CD4-positive, CD25-positive, alpha-beta regulatory T cell (primary cell): ENCODE data around the gene ELF2. TPM values are rescaled to one million over a fixed set of nuclear protein-coding genes. Genes with fewer than 3 reads are reported as not detected.
"Not testable (repeated sequence)": the region's sequence is repeated elsewhere in the genome, so short reads cannot be mapped to it uniquely, and the experiment has no call there.

Source experiments
- ATAC-seq, 2 donors: fragments of 150-1000 bp; cut with Tn5 transposase; one replicate each; pipeline ENCODE4 v1.10.0; 2021; ENCODE audit warnings: low read depth in 2 of 2, moderate number of reproducible peaks in 2 of 2, moderate library complexity in 1 of 2
- DNase-seq, 3 donors: peaks; one replicate each; pipeline versions ENCODE4 v3.0.0 to v3.0.0-alpha.2; 2012 to 2022; ENCODE audit warnings: mixed read lengths in 1 of 3
- H3K27ac ChIP-seq: one replicate; pipeline ENCODE4 v1.7.0; 2013; ENCODE audit warnings: mild to moderate bottlenecking, low read length; ENCODE audit not compliant: insufficient read depth, poor library complexity, severe bottlenecking
- H3K27me3 ChIP-seq: one replicate; pipeline ENCODE4 v1.7.0; 2013; ENCODE audit warnings: low read length; ENCODE audit not compliant: control insufficient read depth, insufficient read depth
- H3K36me3 ChIP-seq: one replicate; pipeline ENCODE4 v1.7.0; 2013; ENCODE audit warnings: mild to moderate bottlenecking, low read length, moderate library complexity; ENCODE audit not compliant: control insufficient read depth, insufficient read depth
- H3K4me1 ChIP-seq: 2 replicates; pipeline ENCODE4 v1.7.0; 2013; ENCODE audit warnings: mild to moderate bottlenecking, low read length; ENCODE audit not compliant: insufficient read depth, control insufficient read depth, poor library complexity, severe bottlenecking
- H3K4me3 ChIP-seq: one replicate; pipeline ENCODE4 v1.7.0; 2013; ENCODE audit warnings: low read depth, mild to moderate bottlenecking, low read length, moderate library complexity
- H3K9me3 ChIP-seq, 2 experiments: 1 replicate in 1 of 2; 2 replicates in 1 of 2; pipeline ENCODE4 v1.7.0; 2013; ENCODE audit warnings: low read length in 2 of 2, mild to moderate bottlenecking in 1 of 2, moderate library complexity in 1 of 2; ENCODE audit not compliant: control insufficient read depth in 2 of 2
- H3K27ac Mint-ChIP-seq, 3 donors: one replicate each; pipeline ENCODE4 v1.8.0; 2020 to 2022; ENCODE audit warnings: mild to moderate bottlenecking in 3 of 3, mixed read lengths in 3 of 3, moderate library complexity in 2 of 3
- H3K27me3 Mint-ChIP-seq: one replicate; pipeline ENCODE4 v1.8.0; 2022; ENCODE audit warnings: mild to moderate bottlenecking, mixed read lengths
- H3K36me3 Mint-ChIP-seq: one replicate; pipeline ENCODE4 v1.8.0; 2020; ENCODE audit warnings: mixed read lengths
- H3K4me1 Mint-ChIP-seq, 4 donors: one replicate each; pipeline ENCODE4 v1.8.0; 2020 to 2022; ENCODE audit warnings: mixed read lengths in 4 of 4, mild to moderate bottlenecking in 1 of 4
- H3K4me3 Mint-ChIP-seq, 4 donors: one replicate each; pipeline ENCODE4 v1.8.0; 2020 to 2022; ENCODE audit warnings: mild to moderate bottlenecking in 4 of 4, mixed read lengths in 4 of 4, moderate library complexity in 3 of 4
- H3K9me3 Mint-ChIP-seq, 7 donors: one replicate each; pipeline ENCODE4 v1.8.0; 2020 to 2022; ENCODE audit warnings: mixed read lengths in 7 of 7, mild to moderate bottlenecking in 3 of 7, moderate library complexity in 2 of 7
- polyA plus RNA-seq, 4 donors: library from polyadenylated mRNA; unstranded; fragments of 300-500 nt; fragmentation: Illumina TruSeq; gene quantifications; one replicate each; pipeline ENCODE4 v1.2.3, GENCODE V29; 2021
- total RNA-seq: library from RNA; stranded (reverse); gene quantifications from one replicate; pipeline ENCODE4 v1.2.3, GENCODE V29; 2022

The ELF2 gene
- 75.0 TPM for total RNA-seq
- polyA plus RNA-seq, result 10 to 100 TPM; 27.7 to 35.3 (median 32.2) TPM

DNA sequence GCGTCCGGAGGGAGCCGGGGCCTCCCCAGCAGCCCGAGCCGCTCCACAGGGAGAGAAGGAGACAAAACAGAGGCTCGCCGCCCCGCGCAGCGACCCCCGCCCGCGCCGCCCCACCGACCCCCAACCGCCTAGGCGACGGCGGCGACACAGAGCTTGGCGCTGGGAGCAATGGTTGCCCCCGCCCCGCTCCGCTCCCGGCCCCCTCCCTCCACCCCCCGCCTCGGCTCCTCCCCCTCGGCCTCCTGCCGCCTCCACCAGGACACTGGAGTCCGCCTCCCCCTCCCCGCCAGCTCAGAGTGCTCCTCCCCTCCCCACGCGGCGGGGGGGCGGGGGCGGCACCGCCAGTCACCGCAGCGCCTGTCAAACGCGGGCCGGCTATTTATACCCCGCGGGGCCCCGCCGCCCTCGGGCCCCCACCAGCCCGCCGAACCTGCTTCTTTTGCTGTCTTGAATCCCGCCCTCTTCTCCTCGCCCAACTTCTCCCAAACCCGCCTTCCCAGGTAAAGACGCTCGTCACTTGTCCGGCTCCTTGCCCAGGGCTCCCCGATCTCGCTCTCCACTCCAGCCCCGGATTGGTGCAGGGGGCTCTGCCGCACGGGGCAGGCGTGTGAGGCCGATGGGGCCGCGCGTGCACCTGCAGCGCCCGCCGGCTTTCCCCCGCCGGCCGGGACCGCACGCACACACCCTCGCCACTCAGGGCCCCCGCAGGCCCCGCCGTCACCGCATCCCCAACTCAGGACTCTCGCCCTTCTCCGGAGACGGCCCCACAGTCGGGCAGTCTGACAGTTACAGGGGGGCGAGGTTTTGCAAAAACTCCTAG lies at the start of gene ELF2:
Gene ELF2 (minus strand): TSS at position 170 of the 820 bp plus-strand sequence. CDS start 39,517 bp downstream, outside the sequence.
- H3K36me3 Mint-ChIP-seq, result no peaks in the 10 kb centered on the region
- H3K4me1 Mint-ChIP-seq, result peaks cover 0 to 19% (median 17%) of the 10 kb centered on the region in 4 donors

DNA sequence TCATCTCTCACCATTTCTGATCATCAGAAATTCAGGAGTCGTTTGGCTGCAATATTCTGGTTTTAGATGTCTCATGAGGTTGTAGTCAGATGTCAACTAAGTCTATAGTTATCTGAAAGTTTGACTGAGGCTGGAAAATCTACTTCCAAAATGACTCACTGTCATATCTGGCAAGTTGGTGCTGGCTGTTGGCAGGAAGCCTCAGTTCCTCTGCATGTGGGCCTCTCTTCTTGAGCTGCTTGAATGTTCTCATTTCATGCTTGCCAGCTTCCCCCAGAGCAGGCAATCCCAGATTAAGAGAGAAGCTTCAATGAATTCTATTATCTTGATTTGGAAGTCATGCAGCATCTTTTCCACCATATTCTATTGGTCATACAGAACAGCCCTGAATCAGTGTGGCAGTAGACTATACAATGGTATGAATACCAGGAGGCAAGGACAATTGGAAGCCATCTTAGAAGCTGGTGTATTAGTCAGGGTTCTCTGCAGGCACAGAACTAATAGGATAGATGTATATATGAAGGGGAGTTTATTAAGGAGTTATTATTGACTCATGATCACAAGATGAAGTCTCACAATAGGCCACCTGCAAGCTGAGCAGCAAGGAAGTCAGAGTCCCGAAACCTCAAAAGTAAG lies 46.8 kb upstream of the ELF2 start:
- H3K4me3 Mint-ChIP-seq, result no peak overlapping the region
- DNase-seq, result peak in 1 of 3 donors; percentile 18
- peak overlapping the region in 1 of 3 donors; percentile 51 for H3K27ac Mint-ChIP-seq

More for the DNA sequence above, at the start of gene ELF2:
- peak; percentile 39 to 52 for ATAC-seq
- H3K27ac ChIP-seq, result peak within 1 kb of the TSS; percentile 73
- H3K4me3 ChIP-seq, result peak within 1 kb of the TSS; percentile 83
- Mint-ChIP-seq H3K9me3 (peaks cover 0 to 1% (median 0%) of the 10 kb centered on the region in 7 donors), H3K4me3 (peak within 1 kb of the TSS; percentile 86 to 95 (median 92)), H3K27me3 (peaks cover 53% of the 10 kb centered on the region), H3K27ac (peak within 1 kb of the TSS; percentile 38 to 82 (median 62))
- peak; percentile 60 to 91 (median 69) for DNase-seq
- H3K36me3 ChIP-seq, result no peaks in the 10 kb centered on the region
- peaks cover 18% of the 10 kb centered on the region for H3K27me3 ChIP-seq
- peaks cover 13% of the 10 kb centered on the region for H3K4me1 ChIP-seq
- no peaks in the 10 kb centered on the region for H3K9me3 ChIP-seq

GRCh38 chr4:139222215-139222614 lies 45.2 kb upstream of the ELF2 start:
- H3K9me3 Mint-ChIP-seq, result no peaks in the 10 kb centered on the region
- H3K4me1 Mint-ChIP-seq, result peaks cover 0 to 5% (median 2%) of the 10 kb centered on the region in 4 donors
- no peak for ATAC-seq
- H3K27me3 ChIP-seq, result no peaks in the 10 kb centered on the region
- H3K27ac ChIP-seq, result no peak overlapping the region
- no peak overlapping the region for H3K27ac Mint-ChIP-seq
- H3K36me3 Mint-ChIP-seq, result no peaks in the 10 kb centered on the region
- no peaks in the 10 kb centered on the region for H3K36me3 ChIP-seq
- no peak overlapping the region for H3K4me3 Mint-ChIP-seq
- peaks cover 17% of the 10 kb centered on the region for H3K27me3 Mint-ChIP-seq
- H3K9me3 ChIP-seq, result no peaks in the 10 kb centered on the region
- no peak overlapping the region for H3K4me3 ChIP-seq
- H3K4me1 ChIP-seq, result no peaks in the 10 kb centered on the region
- no peak for DNase-seq

More for the DNA sequence above, 46.8 kb upstream of the ELF2 start:
- no peaks in the 10 kb centered on the region for H3K9me3 Mint-ChIP-seq
- Histone ChIP-seq H3K36me3 (no peaks in the 10 kb centered on the region), H3K27me3 (no peaks in the 10 kb centered on the region), H3K9me3 (no peaks in the 10 kb centered on the region), H3K27ac (no peak overlapping the region), H3K4me3 (no peak overlapping the region), H3K4me1 (no peaks in the 10 kb centered on the region)
- ATAC-seq, result no peak
- H3K27me3 Mint-ChIP-seq, result peaks cover 15% of the 10 kb centered on the region
- peaks cover 0 to 5% (median 2%) of the 10 kb centered on the region in 4 donors for H3K4me1 Mint-ChIP-seq
- H3K36me3 Mint-ChIP-seq, result no peaks in the 10 kb centered on the region

DNA sequence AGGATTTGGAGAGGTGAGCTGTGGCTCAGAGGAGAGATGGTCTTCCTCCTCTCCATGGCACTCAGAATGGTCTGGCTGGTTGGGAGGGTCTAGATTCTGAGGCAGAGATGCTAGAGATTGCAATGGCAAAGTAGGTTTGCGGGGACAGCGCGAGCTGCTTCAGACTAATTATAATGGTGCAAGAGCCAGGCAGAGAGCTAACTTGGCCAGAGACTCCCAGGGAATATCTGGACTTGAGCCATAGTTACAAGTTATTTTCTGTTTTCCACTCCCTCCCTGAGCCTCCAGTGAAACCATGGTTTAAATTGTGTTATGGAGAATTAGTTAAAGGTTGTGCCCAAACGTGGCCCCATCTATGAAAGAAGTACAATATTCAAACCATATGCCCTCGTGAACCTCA lies 44.7 kb upstream of the ELF2 start:
- Mint-ChIP-seq H3K9me3 (no peaks in the 10 kb centered on the region), H3K27ac (no peak overlapping the region), H3K4me1 (peaks cover 0 to 5% (median 2%) of the 10 kb centered on the region in 4 donors), H3K4me3 (no peak overlapping the region), H3K27me3 (peaks cover 23% of the 10 kb centered on the region), H3K36me3 (no peaks in the 10 kb centered on the region)
- no peaks in the 10 kb centered on the region for H3K36me3 ChIP-seq
- H3K27me3 ChIP-seq, result no peaks in the 10 kb centered on the region
- no peak overlapping the region for H3K27ac ChIP-seq
- H3K4me3 ChIP-seq, result no peak overlapping the region
- no peak for ATAC-seq
- DNase-seq, result no peak
- no peaks in the 10 kb centered on the region for H3K4me1 ChIP-seq
- H3K9me3 ChIP-seq, result no peaks in the 10 kb centered on the region

DNA sequence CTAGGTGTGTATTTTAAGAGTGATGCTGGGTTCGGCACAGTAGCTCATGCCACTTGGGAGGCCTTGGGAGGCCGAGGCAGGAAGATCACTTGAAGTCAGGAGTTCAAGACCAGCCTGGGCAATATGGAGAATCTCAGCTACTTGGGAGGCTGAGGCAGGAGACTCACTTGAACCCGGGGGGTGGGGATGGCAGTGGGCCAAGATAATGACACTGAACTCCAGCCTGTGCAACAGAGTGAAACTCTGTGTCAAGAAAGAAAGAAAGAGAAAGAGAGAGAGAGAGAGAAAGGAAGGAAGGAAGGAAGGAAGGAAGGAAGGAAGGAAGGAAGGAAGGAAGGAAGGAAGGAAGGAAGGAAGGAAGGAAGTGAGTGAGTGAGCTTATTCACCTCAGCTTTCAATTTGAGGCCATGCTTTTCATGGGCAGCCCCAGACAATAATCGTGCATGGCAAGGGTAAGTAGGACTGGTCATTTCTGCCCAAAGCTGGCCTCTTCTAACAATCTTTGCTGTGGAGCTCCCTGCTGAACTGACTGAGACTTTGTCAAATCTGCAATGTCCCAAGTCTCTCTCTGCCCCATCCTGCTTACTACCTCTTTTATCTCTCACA lies 42.5 kb upstream of the ELF2 start:
- Mint-ChIP-seq H3K4me3 (no peak overlapping the region), H3K27me3 (peaks cover 28% of the 10 kb centered on the region), H3K27ac (peak overlapping the region in 1 of 3 donors; percentile 56), H3K36me3 (no peaks in the 10 kb centered on the region), H3K4me1 (peaks cover 0 to 5% (median 2%) of the 10 kb centered on the region in 4 donors), H3K9me3 (no peaks in the 10 kb centered on the region)
- no peaks in the 10 kb centered on the region for H3K4me1 ChIP-seq
- no peak for ATAC-seq
- H3K4me3 ChIP-seq, result no peak overlapping the region
- no peak for DNase-seq
- no peaks in the 10 kb centered on the region for H3K36me3 ChIP-seq
- no peak overlapping the region for H3K27ac ChIP-seq
- H3K27me3 ChIP-seq, result no peaks in the 10 kb centered on the region
- no peaks in the 10 kb centered on the region for H3K9me3 ChIP-seq

- ATAC-seq (peak in 1 of 2 donors; percentile 31), DNase-seq (no peak)
- Histone ChIP-seq H3K27me3 (no peaks in the 10 kb centered on the region), H3K9me3 (no peaks in the 10 kb centered on the region), H3K4me3 (no peak overlapping the region), H3K27ac (no peak overlapping the region), H3K36me3 (no peaks in the 10 kb centered on the region), H3K4me1 (no peaks in the 10 kb centered on the region)
- no peaks in the 10 kb centered on the region for H3K36me3 Mint-ChIP-seq
- peaks cover 0 to 4% (median 0%) of the 10 kb centered on the region in 4 donors for H3K4me1 Mint-ChIP-seq
- H3K4me3 Mint-ChIP-seq, result no peak overlapping the region
- no peaks in the 10 kb centered on the region for H3K9me3 Mint-ChIP-seq
- peaks cover 13% of the 10 kb centered on the region for H3K27me3 Mint-ChIP-seq
- no peak overlapping the region for H3K27ac Mint-ChIP-seq
Measured at GRCh38 chr4:139214039-139214534, 37.1 kb upstream of the ELF2 start.

DNA sequence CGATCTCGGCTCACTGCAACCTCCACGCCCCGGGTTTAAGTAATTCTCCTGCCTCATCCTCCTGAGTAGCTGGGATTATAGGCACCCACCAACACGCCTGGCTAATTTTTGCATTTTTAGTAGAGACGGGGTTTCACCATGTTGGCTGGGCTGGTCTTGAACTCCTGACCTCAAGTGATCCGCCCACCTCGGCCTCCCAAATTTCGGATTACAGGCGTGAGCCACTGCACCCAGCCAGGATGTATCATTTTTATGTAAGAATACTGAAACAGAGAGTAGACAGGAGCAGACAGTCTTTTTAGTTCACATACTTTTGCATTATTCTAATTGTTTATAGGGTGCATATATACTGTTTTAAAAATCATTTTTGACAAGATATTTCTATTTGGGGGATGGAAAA lies 36.6 kb upstream of the ELF2 start:
- not testable (repeated sequence) for H3K4me1 Mint-ChIP-seq, H3K9me3 ChIP-seq, H3K4me3 ChIP-seq, H3K9me3 Mint-ChIP-seq, H3K36me3 Mint-ChIP-seq, ATAC-seq, H3K27me3 ChIP-seq, DNase-seq, H3K4me3 Mint-ChIP-seq, H3K27ac Mint-ChIP-seq, H3K4me1 ChIP-seq, H3K36me3 ChIP-seq, H3K27ac ChIP-seq
- peaks cover 13% of the 10 kb centered on the region for H3K27me3 Mint-ChIP-seq
